Stomach (tissue), 9 donors: ENCODE data around the gene TSHZ2. TPM values are rescaled to one million over a fixed set of nuclear protein-coding genes. Genes with fewer than 3 reads are reported as not detected.

Source experiments
- DNase-seq, 2 donors: peaks; one replicate each; pipeline versions ENCODE4 v3.0.0 to v3.0.0-alpha.2; 2013 to 2019
- H3K27ac ChIP-seq, 5 donors: fragments of 200-600 bp in 4 of 5; sonication (generic) in 4 of 5; one replicate each; pipeline ENCODE4 v1.5.1; 2013 to 2019; ENCODE audit warnings: mild to moderate bottlenecking in 1 of 5, moderate library complexity in 1 of 5
- H3K27me3 ChIP-seq, 3 donors: fragments of 200-600 bp; sonication (generic); one replicate each; pipeline ENCODE4 v1.5.1; 2017 to 2019; ENCODE audit warnings: mixed run types in 1 of 3
- H3K36me3 ChIP-seq, 4 donors: fragments of 200-600 bp; sonication (generic); 1 replicate in 3 of 4; 2 replicates in 1 of 4; pipeline ENCODE4 v1.5.1; 2016 to 2019
- H3K4me1 ChIP-seq, 4 donors: fragments of 200-600 bp; sonication (generic); one replicate each; pipeline ENCODE4 v1.5.1; 2016 to 2019
- H3K4me3 ChIP-seq, 4 donors: fragments of 200-600 bp; sonication (generic) in 3 of 4; one replicate each; pipeline ENCODE4 v1.5.1; 2016 to 2019; ENCODE audit warnings: mild to moderate bottlenecking in 1 of 4
- H3K9me3 ChIP-seq, 4 donors: fragments of 200-600 bp; sonication (generic); one replicate each; pipeline ENCODE4 v1.5.1; 2016 to 2019
- EP300 ChIP-seq: sonication (generic); formaldehyde crosslinking; IDR thresholded peaks from one replicate; pipeline ENCODE4 v1.6.1; 2017; ENCODE audit warnings: antibody characterized with exemption
- POLR2A ChIP-seq, 4 donors: fragments of 450-650 bp; IDR thresholded peaks; one replicate each; pipeline ENCODE4 v1.6.1; 2016; ENCODE audit warnings: antibody characterized with exemption in 4 of 4, control low read depth in 2 of 4, mild to moderate bottlenecking in 1 of 4, moderate library complexity in 1 of 4
- POLR2AphosphoS5 ChIP-seq, 3 donors: sonication (generic); formaldehyde crosslinking; IDR thresholded peaks; one replicate each; pipeline ENCODE4 v1.6.1; 2016; ENCODE audit warnings: antibody characterized with exemption in 3 of 3
- WGBS, 5 donors: extraction: QIAGEN DNeasy Blood & Tissue Kit in 3 of 5; methylation state at CpG; one replicate each; pipeline versions ENCODE4 v1.1.5 to v1.1.7; 2013 to 2018; 5-methylcytosine and 5-hydroxymethylcytosine counted together
- intact Hi-C: fragments of 100-400 bp; cut with DNase I; formaldehyde crosslinking; loops from one replicate; pipeline ENCODE4 v1.15.1; 2023; ENCODE audit warnings: low total_unique reads
- polyA plus RNA-seq, 3 donors: library from polyadenylated mRNA; stranded (reverse); fragments of 200-250 nt; gene quantifications; one replicate each; pipeline ENCODE4 v1.2.3, GENCODE V29; 2013
- total RNA-seq, 5 donors: library from RNA; depleted of rRNA; stranded (reverse); fragments of >200 nt; gene quantifications; one replicate each; pipeline versions ENCODE4 v1.1.0 to v1.2.3, GENCODE V29; 2014 to 2016
- TF ChIP-seq, protein P1 (sequence below), 7 experiments: fragments of 450-650 bp in 4 of 7; fragments of 200-600 bp in 3 of 7; sonication (generic) in 3 of 7; IDR thresholded peaks; one replicate each; pipeline ENCODE4 v1.5.1; 2016 to 2019; ENCODE audit warnings: antibody characterized with exemption in 7 of 7, control low read depth in 2 of 7, mild to moderate bottlenecking in 1 of 7
- donor health status: healthy with polysubstance abuse.
- donor health status: Bipolar disorder and iron deficiency.
- donor health status: healthy.

Gene TSHZ2
- total and polyA plus RNA-seq, 8 donors: 2.9 to 20.5 (median 5.8) TPM

DNA sequence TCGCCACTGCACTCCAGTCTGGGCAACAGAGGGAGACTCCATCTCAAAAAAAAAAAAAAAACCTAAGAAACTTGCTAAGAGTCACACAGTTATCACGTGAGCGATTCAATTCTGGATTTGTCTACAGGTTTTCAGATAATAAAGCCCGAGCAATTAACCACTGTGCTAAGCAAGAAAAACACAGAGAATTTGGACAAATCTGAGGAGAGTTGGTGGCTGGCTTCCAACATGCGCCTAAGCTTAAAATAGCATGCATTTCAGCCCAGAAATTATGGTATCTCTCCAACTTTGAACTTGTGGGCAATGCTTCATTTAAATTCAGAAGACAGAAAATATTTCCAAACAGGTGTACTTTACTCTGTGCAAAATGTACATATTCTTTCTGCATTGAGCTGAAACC is 232.9 kb downstream of the TSHZ2 start:
- Histone ChIP-seq H3K36me3 (no peaks in the 10 kb centered on the region), H3K4me1 (peaks cover 0 to 4% (median 0%) of the 10 kb centered on the region in 4 donors), H3K27ac (no peak overlapping the region), H3K9me3 (no peaks in the 10 kb centered on the region), H3K4me3 (no peak overlapping the region), H3K27me3 (no peaks in the 10 kb centered on the region)
- intact Hi-C loops: no loop called here
- WGBS, 5 donors: 56 to 67% (median 64%) methylated on average over 5 of the region's 5 CpGs
- no peak for TF ChIP-seq EP300
- no peak for TF ChIP-seq POLR2AphosphoS5 (IDR thresholded peaks at IDR 0.05)
- TF ChIP-seq POLR2A (IDR thresholded peaks at IDR 0.05): no peak
- TF ChIP-seq, protein P1, sequence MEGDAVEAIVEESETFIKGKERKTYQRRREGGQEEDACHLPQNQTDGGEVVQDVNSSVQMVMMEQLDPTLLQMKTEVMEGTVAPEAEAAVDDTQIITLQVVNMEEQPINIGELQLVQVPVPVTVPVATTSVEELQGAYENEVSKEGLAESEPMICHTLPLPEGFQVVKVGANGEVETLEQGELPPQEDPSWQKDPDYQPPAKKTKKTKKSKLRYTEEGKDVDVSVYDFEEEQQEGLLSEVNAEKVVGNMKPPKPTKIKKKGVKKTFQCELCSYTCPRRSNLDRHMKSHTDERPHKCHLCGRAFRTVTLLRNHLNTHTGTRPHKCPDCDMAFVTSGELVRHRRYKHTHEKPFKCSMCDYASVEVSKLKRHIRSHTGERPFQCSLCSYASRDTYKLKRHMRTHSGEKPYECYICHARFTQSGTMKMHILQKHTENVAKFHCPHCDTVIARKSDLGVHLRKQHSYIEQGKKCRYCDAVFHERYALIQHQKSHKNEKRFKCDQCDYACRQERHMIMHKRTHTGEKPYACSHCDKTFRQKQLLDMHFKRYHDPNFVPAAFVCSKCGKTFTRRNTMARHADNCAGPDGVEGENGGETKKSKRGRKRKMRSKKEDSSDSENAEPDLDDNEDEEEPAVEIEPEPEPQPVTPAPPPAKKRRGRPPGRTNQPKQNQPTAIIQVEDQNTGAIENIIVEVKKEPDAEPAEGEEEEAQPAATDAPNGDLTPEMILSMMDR (IDR thresholded peaks at IDR 0.05): no peak
- DNase-seq: no peak

DNA sequence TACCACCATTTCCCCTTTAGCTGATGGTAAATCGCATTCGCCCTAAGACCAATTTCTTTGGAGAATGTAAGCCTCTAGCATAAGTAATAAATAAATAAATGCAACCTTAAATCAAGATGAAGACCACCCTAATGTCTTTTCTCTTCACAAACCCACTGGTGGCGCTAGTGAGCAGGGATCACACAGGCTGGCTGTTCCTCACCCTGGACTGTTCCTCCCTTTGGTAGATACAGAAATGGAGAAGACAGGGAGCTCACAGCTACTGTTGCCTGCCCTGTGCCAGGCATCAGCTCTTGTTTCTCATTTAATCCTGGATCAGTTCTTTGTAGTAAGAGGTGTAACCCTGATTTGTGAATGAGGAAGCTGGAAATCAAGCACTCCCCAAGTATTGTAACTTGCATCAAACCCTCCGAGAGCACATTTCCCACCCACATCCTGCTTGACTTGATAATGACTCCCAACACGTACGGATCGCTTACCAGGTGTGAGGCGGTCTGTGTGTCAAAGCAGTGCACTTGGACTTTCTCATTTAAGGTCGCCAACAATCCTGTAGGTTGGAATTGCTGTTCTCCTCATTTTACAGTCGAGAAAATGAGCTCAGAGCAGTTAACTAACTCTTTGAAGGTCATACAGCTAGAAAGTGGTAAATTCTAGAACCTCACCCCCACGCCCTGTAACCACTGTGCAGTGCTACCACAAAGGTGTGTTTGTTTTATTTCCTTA is 236.1 kb downstream of the TSHZ2 start:
- Histone ChIP-seq H3K4me1 (peaks cover 0 to 4% (median 0%) of the 10 kb centered on the region in 4 donors), H3K36me3 (no peaks in the 10 kb centered on the region), H3K9me3 (no peaks in the 10 kb centered on the region), H3K27me3 (no peaks in the 10 kb centered on the region), H3K4me3 (no peak overlapping the region), H3K27ac (no peak overlapping the region)
- TF ChIP-seq POLR2AphosphoS5 (IDR thresholded peaks at IDR 0.05) (no peak), EP300 (no peak), POLR2A (IDR thresholded peaks at IDR 0.05) (no peak)
- TF ChIP-seq, protein P1 (IDR thresholded peaks at IDR 0.05): no peak
- intact Hi-C loops: no loop called here
- no peak for DNase-seq
- WGBS, 5 donors: 65 to 79% (median 71%) methylated on average over 11 of the region's 11 CpGs

DNA sequence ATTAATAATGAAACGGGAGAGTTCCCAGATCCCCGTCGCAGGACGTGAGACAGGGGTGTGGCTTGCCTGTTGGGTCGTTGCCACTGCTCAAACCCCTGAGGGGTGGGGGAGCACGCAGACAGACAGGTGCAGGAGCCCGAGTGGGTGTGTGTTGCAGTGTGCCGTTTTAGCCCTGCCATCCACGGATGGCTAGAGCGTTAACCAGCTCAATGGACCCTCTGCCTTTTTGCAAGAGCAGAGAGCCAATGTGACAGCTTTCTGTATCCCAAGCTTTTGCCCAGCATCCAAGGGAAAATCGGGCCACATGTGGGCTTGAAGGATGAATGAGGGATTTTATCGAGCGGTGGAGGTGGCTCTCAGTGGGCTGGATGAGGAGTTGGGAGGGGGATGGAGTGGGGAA is 237.9 kb downstream of the TSHZ2 start:
- H3K4me3 ChIP-seq: no peak overlapping the region
- H3K9me3 ChIP-seq: no peaks in the 10 kb centered on the region
- TF ChIP-seq EP300 (no peak), POLR2A (IDR thresholded peaks at IDR 0.05) (no peak), POLR2AphosphoS5 (IDR thresholded peaks at IDR 0.05) (no peak)
- TF ChIP-seq, protein P1 (IDR thresholded peaks at IDR 0.05): no peak
- intact Hi-C loops: no loop called here
- no peaks in the 10 kb centered on the region for H3K27me3 ChIP-seq
- no peak overlapping the region for H3K27ac ChIP-seq
- 76 to 91% (median 81%) methylated on average over 13 of the region's 13 CpGs for WGBS, 5 donors
- H3K36me3 ChIP-seq: no peaks in the 10 kb centered on the region
- peaks cover 0 to 4% (median 0%) of the 10 kb centered on the region in 4 donors for H3K4me1 ChIP-seq
- DNase-seq: no peak

DNA sequence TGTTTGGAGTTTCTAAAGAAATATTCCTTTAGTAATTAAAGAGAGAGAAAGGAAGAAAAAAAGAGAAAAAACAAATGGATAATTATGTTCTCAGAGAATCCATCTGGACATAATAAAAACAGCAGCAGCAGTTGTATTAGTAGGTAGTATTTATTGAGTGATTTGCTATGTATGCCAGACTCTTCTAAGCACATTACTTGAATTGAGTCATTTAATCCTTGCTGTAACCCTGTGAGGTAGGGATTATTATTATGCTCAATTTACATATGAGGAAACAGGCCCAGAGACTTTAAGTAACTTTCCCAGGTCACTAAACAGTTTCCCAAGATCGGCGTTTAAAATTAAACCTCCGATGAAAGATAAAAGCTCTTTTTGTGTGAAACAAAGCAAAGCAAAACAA is 238.8 kb downstream of the TSHZ2 start:
- intact Hi-C loops: no loop called here
- Histone ChIP-seq H3K4me1 (peaks cover 0 to 4% (median 0%) of the 10 kb centered on the region in 4 donors), H3K9me3 (no peaks in the 10 kb centered on the region), H3K27ac (no peak overlapping the region), H3K4me3 (no peak overlapping the region), H3K36me3 (no peaks in the 10 kb centered on the region), H3K27me3 (no peaks in the 10 kb centered on the region)
- DNase-seq: no peak
- TF ChIP-seq, protein P1 (IDR thresholded peaks at IDR 0.05): no peak
- WGBS, 5 donors: 61 to 81% (median 68%) methylated on average over 3 of the region's 3 CpGs
